Measurements from ENCODE around the gene ATXN1. TPM values are rescaled to one million over a fixed set of nuclear protein-coding genes. Genes with fewer than 3 reads are reported as not detected.

The ATXN1 gene
- total and polyA plus RNA-seq, 2 of the 13 experiments (the other 11 are each of a cell fraction or from before 2014, with no cell fraction given) = 20.7 to 39.5 TPM

DNA sequence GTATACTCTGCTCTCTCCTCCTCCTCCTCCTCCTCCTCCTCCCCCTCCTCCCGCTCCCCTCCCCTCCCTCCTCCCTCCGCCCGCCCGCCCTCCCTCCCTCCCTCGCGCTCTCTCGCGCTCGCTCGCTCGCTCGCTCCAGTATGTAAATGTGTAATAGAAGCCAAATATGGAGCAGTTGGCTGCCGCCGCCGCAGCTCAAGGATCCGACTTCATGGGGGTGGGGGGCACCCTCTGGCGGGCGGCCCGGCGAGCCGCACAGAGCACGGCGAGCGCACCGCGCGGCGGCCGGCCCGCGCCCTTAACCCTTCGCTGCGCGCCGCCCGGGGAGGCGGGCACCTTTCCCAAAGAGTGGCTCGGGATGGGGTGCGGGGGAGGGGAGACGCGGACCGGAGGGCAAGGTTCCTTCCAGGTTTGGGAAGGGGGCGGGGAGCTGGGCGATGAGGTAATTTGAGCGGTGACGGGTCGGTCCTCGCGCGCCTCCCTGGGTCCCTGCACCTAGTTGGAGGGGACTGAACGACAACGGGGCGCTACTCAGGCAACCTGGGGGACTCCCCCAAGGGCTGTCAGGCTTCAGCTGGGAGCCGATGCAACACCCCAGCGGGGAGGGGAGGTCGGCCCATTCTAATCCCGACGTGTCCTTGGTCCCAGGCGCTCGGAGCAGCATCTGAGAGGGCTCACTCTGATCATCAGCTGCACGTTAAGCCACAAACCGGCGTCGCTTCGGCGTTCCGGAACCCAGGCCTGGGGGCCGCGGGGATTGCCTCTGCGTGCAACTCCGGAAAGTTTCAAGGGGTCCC is 409 bp upstream of the ATXN1 start (continued):
- TF ChIP-seq SP1 (IDR thresholded peaks at IDR 0.05) (no peak), SP1 (CRISPR knock-in tag; IDR thresholded peaks at IDR 0.05) (peak; percentile 64), ZNF557 (CRISPR knock-in tag; IDR thresholded peaks at IDR 0.05) (peak; percentile 61; the same call in 1 of the 2 replicates), CEBPG (CRISPR knock-in tag; IDR thresholded peaks at IDR 0.05) (peak; percentile 74), ZNF292 (CRISPR knock-in tag; IDR thresholded peaks at IDR 0.05; ENCODE audit: borderline replicate concordance, low read depth) (peak; percentile 88), ZNF260 (CRISPR knock-in tag; IDR thresholded peaks at IDR 0.05; ENCODE audit: borderline replicate concordance, low read depth) (no peak), TAF15 (IDR thresholded peaks at IDR 0.05; ENCODE audit: low read depth, low read length, poor library complexity, severe bottlenecking) (no peak), ZNF124 (CRISPR knock-in tag; IDR thresholded peaks at IDR 0.05) (peak; percentile 61; the same call in 1 of the 2 replicates), MYC (CRISPR knock-in tag; IDR thresholded peaks at IDR 0.05; ENCODE audit: borderline replicate concordance) (peak; percentile 83; the same call in 1 of the 2 replicates), TEAD3 (CRISPR knock-in tag; optimal IDR thresholded peaks at IDR 0.05; ENCODE audit: borderline replicate concordance) (peak; percentile 48), RXRB (CRISPR knock-in tag; IDR thresholded peaks at IDR 0.05; ENCODE audit: borderline replicate concordance) (peak; percentile 59; the same call in 1 of the 2 replicates), ISL2 (CRISPR knock-in tag; IDR thresholded peaks at IDR 0.05) (peak; percentile 56), ZNF343 (CRISPR knock-in tag; IDR thresholded peaks at IDR 0.05) (peak; percentile 78; the same call in 1 of the 2 replicates), ZBTB10 (CRISPR knock-in tag; IDR thresholded peaks at IDR 0.05; ENCODE audit: borderline replicate concordance) (peak; percentile 89)
- TF ChIP-seq, protein P1, sequence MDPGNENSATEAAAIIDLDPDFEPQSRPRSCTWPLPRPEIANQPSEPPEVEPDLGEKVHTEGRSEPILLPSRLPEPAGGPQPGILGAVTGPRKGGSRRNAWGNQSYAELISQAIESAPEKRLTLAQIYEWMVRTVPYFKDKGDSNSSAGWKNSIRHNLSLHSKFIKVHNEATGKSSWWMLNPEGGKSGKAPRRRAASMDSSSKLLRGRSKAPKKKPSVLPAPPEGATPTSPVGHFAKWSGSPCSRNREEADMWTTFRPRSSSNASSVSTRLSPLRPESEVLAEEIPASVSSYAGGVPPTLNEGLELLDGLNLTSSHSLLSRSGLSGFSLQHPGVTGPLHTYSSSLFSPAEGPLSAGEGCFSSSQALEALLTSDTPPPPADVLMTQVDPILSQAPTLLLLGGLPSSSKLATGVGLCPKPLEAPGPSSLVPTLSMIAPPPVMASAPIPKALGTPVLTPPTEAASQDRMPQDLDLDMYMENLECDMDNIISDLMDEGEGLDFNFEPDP (CRISPR knock-in tag; conservative IDR thresholded peaks at IDR 0.05) = 0 out of 2 replicates have a peak, but pooled peaks have one; percentile 54
- TF ChIP-seq, protein P2, sequence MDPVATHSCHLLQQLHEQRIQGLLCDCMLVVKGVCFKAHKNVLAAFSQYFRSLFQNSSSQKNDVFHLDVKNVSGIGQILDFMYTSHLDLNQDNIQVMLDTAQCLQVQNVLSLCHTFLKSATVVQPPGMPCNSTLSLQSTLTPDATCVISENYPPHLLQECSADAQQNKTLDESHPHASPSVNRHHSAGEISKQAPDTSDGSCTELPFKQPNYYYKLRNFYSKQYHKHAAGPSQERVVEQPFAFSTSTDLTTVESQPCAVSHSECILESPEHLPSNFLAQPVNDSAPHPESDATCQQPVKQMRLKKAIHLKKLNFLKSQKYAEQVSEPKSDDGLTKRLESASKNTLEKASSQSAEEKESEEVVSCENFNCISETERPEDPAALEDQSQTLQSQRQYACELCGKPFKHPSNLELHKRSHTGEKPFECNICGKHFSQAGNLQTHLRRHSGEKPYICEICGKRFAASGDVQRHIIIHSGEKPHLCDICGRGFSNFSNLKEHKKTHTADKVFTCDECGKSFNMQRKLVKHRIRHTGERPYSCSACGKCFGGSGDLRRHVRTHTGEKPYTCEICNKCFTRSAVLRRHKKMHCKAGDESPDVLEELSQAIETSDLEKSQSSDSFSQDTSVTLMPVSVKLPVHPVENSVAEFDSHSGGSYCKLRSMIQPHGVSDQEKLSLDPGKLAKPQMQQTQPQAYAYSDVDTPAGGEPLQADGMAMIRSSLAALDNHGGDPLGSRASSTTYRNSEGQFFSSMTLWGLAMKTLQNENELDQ (CRISPR knock-in tag; IDR thresholded peaks at IDR 0.05; ENCODE audit: borderline replicate concordance) = peak; percentile 84; the same call in 1 of the 2 replicates
- TF ChIP-seq, protein P3, sequence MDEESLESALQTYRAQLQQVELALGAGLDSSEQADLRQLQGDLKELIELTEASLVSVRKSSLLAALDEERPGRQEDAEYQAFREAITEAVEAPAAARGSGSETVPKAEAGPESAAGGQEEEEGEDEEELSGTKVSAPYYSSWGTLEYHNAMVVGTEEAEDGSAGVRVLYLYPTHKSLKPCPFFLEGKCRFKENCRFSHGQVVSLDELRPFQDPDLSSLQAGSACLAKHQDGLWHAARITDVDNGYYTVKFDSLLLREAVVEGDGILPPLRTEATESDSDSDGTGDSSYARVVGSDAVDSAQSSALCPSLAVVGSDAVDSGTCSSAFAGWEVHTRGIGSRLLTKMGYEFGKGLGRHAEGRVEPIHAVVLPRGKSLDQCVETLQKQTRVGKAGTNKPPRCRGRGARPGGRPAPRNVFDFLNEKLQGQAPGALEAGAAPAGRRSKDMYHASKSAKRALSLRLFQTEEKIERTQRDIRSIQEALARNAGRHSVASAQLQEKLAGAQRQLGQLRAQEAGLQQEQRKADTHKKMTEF (CRISPR knock-in tag; IDR thresholded peaks at IDR 0.05) = peak; percentile 74
- TF ChIP-seq, protein P4, sequence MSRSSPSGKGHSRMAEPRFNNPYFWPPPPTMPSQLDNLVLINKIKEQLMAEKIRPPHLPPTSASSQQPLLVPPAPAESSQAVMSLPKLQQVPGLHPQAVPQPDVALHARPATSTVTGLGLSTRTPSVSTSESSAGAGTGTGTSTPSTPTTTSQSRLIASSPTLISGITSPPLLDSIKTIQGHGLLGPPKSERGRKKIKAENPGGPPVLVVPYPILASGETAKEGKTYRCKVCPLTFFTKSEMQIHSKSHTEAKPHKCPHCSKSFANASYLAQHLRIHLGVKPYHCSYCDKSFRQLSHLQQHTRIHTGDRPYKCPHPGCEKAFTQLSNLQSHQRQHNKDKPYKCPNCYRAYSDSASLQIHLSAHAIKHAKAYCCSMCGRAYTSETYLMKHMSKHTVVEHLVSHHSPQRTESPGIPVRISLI (CRISPR knock-in tag; IDR thresholded peaks at IDR 0.05; ENCODE audit: borderline replicate concordance) = peak; percentile 37
- TF ChIP-seq, protein P5, sequence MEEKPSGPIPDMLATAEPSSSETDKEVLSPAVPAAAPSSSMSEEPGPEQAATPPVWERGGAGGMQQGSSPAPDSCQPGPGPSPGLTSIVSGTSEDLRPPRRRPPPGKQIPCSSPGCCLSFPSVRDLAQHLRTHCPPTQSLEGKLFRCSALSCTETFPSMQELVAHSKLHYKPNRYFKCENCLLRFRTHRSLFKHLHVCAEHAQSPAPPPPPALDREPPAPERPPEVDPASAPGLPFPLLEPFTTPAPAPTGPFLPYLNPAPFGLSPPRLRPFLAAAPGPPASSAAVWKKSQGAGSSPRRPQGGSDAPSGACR (CRISPR knock-in tag; IDR thresholded peaks at IDR 0.05) = peak; percentile 58; the same call in 1 of the 2 replicates
